WI38 (cell line): ENCODE results near the gene FNDC8.
A peak's percentile ranks its signal among the peaks of the same experiment; 100 is the strongest.
"Not testable (repeated sequence)": the region's sequence is repeated elsewhere in the genome, so short reads cannot be mapped to it uniquely, and the experiment has no call there.

ENCODE experiments used
- H3K4me3 ChIP-seq: 2 replicates; pipeline ENCODE4 v1.5.1; 2011; ENCODE audit warnings: low read depth, mild to moderate bottlenecking, control low read depth, low read length
- TF ChIP-seq, protein P1 (sequence below): IDR thresholded peaks from 2 replicates; pipeline ENCODE4 v1.5.1; 2012; ENCODE audit warnings: low read depth, mild to moderate bottlenecking, control low read depth, low read length

FNDC8 gene

GRCh38 chr17:35086931-35087573, 34.4 kb upstream of the FNDC8 start:
- TF ChIP-seq, protein P1, sequence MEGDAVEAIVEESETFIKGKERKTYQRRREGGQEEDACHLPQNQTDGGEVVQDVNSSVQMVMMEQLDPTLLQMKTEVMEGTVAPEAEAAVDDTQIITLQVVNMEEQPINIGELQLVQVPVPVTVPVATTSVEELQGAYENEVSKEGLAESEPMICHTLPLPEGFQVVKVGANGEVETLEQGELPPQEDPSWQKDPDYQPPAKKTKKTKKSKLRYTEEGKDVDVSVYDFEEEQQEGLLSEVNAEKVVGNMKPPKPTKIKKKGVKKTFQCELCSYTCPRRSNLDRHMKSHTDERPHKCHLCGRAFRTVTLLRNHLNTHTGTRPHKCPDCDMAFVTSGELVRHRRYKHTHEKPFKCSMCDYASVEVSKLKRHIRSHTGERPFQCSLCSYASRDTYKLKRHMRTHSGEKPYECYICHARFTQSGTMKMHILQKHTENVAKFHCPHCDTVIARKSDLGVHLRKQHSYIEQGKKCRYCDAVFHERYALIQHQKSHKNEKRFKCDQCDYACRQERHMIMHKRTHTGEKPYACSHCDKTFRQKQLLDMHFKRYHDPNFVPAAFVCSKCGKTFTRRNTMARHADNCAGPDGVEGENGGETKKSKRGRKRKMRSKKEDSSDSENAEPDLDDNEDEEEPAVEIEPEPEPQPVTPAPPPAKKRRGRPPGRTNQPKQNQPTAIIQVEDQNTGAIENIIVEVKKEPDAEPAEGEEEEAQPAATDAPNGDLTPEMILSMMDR = no peak
- no peak overlapping the region for H3K4me3 ChIP-seq

GRCh38 chr17:35087731-35088355, 33.6 kb upstream of the FNDC8 start:
- H3K4me3 ChIP-seq = peak overlapping the region; percentile 91
- TF ChIP-seq, protein P1 = no peak

- TF ChIP-seq, protein P1 = no peak
- peak overlapping the region; percentile 91 for H3K4me3 ChIP-seq
These were observed 33.0 kb upstream of the FNDC8 start for GRCh38 chr17:35088356-35088880.

DNA sequence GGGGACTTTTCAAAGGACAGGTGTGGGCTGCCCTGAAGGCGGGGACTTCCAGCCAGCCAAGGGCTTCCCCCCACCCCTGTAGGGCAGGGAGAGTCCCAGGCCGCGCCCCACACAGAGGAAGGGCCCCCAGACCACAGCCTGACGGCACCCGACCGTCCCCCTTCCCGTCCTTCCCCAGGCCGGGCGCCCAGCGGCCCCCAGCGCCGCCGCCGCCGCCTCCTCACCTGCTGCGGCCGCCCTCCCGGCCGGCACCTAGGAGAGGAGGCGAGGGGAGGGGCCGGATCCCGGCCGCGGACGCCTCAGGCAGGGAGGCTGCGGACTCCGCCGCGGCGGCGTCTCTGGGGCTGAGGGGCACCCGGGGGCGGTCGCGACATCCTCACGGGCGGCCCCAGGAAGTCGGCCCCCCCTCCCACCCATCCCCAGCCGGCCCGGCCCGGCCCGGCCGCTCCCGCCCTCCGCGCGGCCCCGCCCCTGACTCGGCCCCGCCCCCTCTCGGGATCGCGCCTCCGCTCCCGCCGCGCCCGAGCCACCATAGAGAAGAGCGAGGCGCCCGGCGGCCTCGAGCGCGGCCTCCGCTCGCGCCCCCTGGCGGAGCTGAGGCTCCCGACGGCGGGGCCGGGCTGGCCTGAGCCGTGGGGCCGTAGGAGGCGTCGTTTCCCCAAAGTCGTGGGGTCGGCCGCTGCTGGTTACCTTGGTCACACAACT, 32.4 kb upstream of the FNDC8 start:
- H3K4me3 ChIP-seq = peak overlapping the region; percentile 91
- TF ChIP-seq, protein P1 = peak; percentile 62

- TF ChIP-seq, protein P1 = peak; percentile 11; the same call in 1 of the 2 replicates
- peak overlapping the region; percentile 37; the same call in 1 of the 2 replicates for H3K4me3 ChIP-seq
These were observed 31.7 kb upstream of the FNDC8 start for GRCh38 chr17:35089586-35090296.

GRCh38 chr17:35090707-35091106, 30.7 kb upstream of the FNDC8 start:
- H3K4me3 ChIP-seq = not testable (repeated sequence)

GRCh38 chr17:35094902-35095301, 26.5 kb upstream of the FNDC8 start:
- TF ChIP-seq, protein P1 = no peak
- no peak overlapping the region for H3K4me3 ChIP-seq
